A673 (cell line): ENCODE data around the gene ALOX12. TPM values are rescaled to one million over a fixed set of nuclear protein-coding genes. Genes with fewer than 3 reads are reported as not detected.

ENCODE experiments used
- BruUV-seq: library from RNA; stranded (reverse); fragments of 400-500 nt; replicated peaks from 2 replicates; lab custom pipeline; 2021; lab: Mats Ljungman, UMichigan
- CTCF ChIA-PET: fragments of 300-600 bp; sonication (Branson Sonifier 250); formaldehyde crosslinking; loops from one replicate; lab custom pipeline; 2022; ENCODE audit warnings: antibody characterized with exemption; lab: Charles Lee
- POLR2A ChIA-PET: fragments of 300-600 bp; sonication (Branson Sonifier 250); formaldehyde crosslinking; loops from one replicate; lab custom pipeline; 2022; ENCODE audit warnings: antibody characterized with exemption; ENCODE audit not compliant: low non-redundant PET; lab: Charles Lee
- DNase-seq: peaks from one replicate; pipeline ENCODE4 v3.0.0-alpha.2; 2015; ENCODE audit warnings: low spot score
- H3K27ac ChIP-seq: fragments of 200-600 bp; sonication (generic); 2 replicates; pipeline ENCODE4 v1.5.1; 2016; ENCODE audit warnings: mixed run types, low read depth, mild to moderate bottlenecking, mixed read lengths, antibody characterized with exemption, low read length; ENCODE audit not compliant: poor library complexity, severe bottlenecking
- H3K27me3 ChIP-seq: fragments of 200-600 bp; sonication (generic); replicated peaks from 2 replicates; pipeline ENCODE4 v1.6.1; 2017; ENCODE audit warnings: mixed run types, low read depth, mild to moderate bottlenecking, mixed read lengths, antibody characterized with exemption, low read length; ENCODE audit not compliant: insufficient read depth, poor library complexity
- H3K36me3 ChIP-seq: fragments of 200-600 bp; sonication (generic); 2 replicates; pipeline ENCODE4 v1.6.1; 2016; ENCODE audit warnings: mixed run types, mild to moderate bottlenecking, mixed read lengths, antibody characterized with exemption, low read length; ENCODE audit not compliant: insufficient read depth, poor library complexity, severe bottlenecking
- H3K4me1 ChIP-seq: fragments of 200-600 bp; sonication (generic); 2 replicates; pipeline ENCODE4 v1.6.1; 2017; ENCODE audit warnings: mixed run types, mild to moderate bottlenecking, mixed read lengths, antibody characterized with exemption, low read length; ENCODE audit not compliant: insufficient read depth, poor library complexity, severe bottlenecking
- H3K4me3 ChIP-seq: fragments of 200-600 bp; sonication (generic); 2 replicates; pipeline ENCODE4 v1.5.1; 2016; ENCODE audit warnings: low read depth, mixed run types, mild to moderate bottlenecking, mixed read lengths, low read length; ENCODE audit not compliant: poor library complexity, severe bottlenecking
- H3K9me3 ChIP-seq: fragments of 200-600 bp; sonication (generic); 2 replicates; pipeline ENCODE4 v1.6.1; 2016; ENCODE audit warnings: mixed run types, low read depth, mild to moderate bottlenecking, mixed read lengths, antibody characterized with exemption, low read length; ENCODE audit not compliant: poor library complexity, severe bottlenecking
- CTCF ChIP-seq: fragments of 300-800, 200-600 bp; sonication (generic); conservative IDR thresholded peaks from 2 replicates; pipeline ENCODE4 v1.5.1; 2017; ENCODE audit warnings: low read depth, mild to moderate bottlenecking, antibody characterized with exemption, low read length, moderate library complexity, mixed read lengths
- EZH2 ChIP-seq: fragments of 200-600 bp; sonication (generic); IDR thresholded peaks from 2 replicates; pipeline ENCODE4 v1.6.1; 2017; ENCODE audit warnings: borderline replicate concordance, low read depth, mild to moderate bottlenecking, mixed read lengths, antibody characterized with exemption, low read length; ENCODE audit not compliant: poor library complexity, severe bottlenecking
- intact Hi-C: fragments of 100-400 bp; cut with micrococcal nuclease; formaldehyde crosslinking; loops from one replicate; pipeline ENCODE4 v1.10.0; 2022; ENCODE audit not compliant: unreplicated experiment
- total RNA-seq: library from RNA; stranded (reverse); gene quantifications from 2 replicates; pipeline ENCODE4 v1.2.3, GENCODE V29; 2021

The ALOX12 gene
- total RNA-seq, 1 experiment from 2014 or later, result not detected

DNA sequence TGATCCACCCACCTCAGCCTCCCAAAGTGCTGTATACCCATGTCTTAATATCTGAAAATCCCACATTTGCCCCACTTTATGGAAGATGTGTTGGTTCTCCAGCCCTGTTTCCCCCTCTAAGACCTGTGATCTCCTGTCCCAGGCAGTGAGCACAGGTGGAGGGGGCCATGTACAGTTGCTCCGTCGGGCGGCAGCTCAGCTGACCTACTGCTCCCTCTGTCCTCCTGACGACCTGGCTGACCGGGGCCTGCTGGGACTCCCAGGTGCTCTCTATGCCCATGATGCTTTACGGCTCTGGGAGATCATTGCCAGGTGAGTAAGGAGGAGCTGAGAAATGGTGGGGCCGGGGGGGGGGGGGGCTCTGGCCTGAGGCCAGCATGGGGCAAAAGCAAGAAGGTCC, 9.9 kb downstream of the ALOX12 start:
- H3K36me3 ChIP-seq, result peaks cover 8% of the 10 kb centered on the region
- no peaks in the 10 kb centered on the region for H3K9me3 ChIP-seq
- no peak overlapping the region for H3K27ac ChIP-seq
- no peaks in the 10 kb centered on the region for H3K27me3 ChIP-seq
- ChIA-PET POLR2A (no interaction called here), CTCF (interaction anchor here (0.6 to 0.7 kb wide), 5 partner anchors 91 to 162 kb away, joined by 3 to 9 read pairs (median 3); no protein-coding TSS in a partner anchor)
- TF ChIP-seq EZH2 (no peak), CTCF (no peak)
- no peaks in the 10 kb centered on the region for H3K4me1 ChIP-seq
- H3K4me3 ChIP-seq, result no peak overlapping the region
- no TSS peak for BruUV-seq
- no peak for DNase-seq
- intact Hi-C loops, result loop anchor here (1.0 kb wide), 1 partner anchor 92 kb away; no protein-coding TSS in a partner anchor

- ChIA-PET POLR2A (no interaction called here), CTCF (no interaction called here)
- BruUV-seq, result no TSS peak
Observed at GRCh38 chr17:7007143-7007542, 11.3 kb downstream of the ALOX12 start.

GRCh38 chr17:7010523-7010922, 14.7 kb downstream of the ALOX12 start:
- Histone ChIP-seq H3K27ac (no peak overlapping the region), H3K27me3 (no peaks in the 10 kb centered on the region), H3K4me3 (no peak overlapping the region), H3K4me1 (peaks cover 22% of the 10 kb centered on the region), H3K36me3 (no peaks in the 10 kb centered on the region), H3K9me3 (no peaks in the 10 kb centered on the region)
- intact Hi-C loops, result no loop called here
- TF ChIP-seq EZH2, result no peak
- ChIA-PET CTCF (no interaction called here), POLR2A (no interaction called here)
- no TSS peak for BruUV-seq
- DNase-seq, result no peak

More at GRCh38 chr17:7007143-7007542, 11.3 kb downstream of the ALOX12 start:
- H3K4me3 ChIP-seq, result no peak overlapping the region
- intact Hi-C loops, result no loop called here
- H3K4me1 ChIP-seq, result peaks cover 9% of the 10 kb centered on the region
- H3K27ac ChIP-seq, result no peak overlapping the region
- H3K36me3 ChIP-seq, result peaks cover 4% of the 10 kb centered on the region
- DNase-seq, result no peak
- H3K27me3 ChIP-seq, result no peaks in the 10 kb centered on the region
- no peak for TF ChIP-seq EZH2
- no peak for TF ChIP-seq CTCF
- H3K9me3 ChIP-seq, result no peaks in the 10 kb centered on the region

DNA sequence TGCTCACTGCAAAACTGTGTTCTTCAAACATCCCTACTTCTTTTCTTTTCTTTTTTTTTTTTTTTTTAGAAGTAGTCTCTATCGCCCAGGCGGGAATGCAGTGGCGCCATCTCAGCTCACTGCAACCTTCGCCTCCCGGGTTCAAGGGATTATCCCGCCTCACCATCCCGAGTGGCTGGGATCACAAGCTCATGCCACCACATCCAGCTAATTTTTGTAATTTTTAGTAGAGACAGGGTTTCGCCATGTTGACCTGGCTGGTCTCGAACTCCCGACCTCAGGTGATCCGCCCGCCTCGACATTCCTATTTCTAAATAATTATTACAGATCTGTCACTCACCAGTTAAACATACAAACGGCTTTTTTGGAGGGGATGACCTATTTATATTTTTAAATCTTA, 15.6 kb downstream of the ALOX12 start:
- H3K27ac ChIP-seq, result no peak overlapping the region
- BruUV-seq, result no TSS peak
- H3K4me1 ChIP-seq, result peaks cover 29% of the 10 kb centered on the region

More for the DNA sequence above, 15.6 kb downstream of the ALOX12 start:
- Histone ChIP-seq H3K27me3 (no peaks in the 10 kb centered on the region), H3K9me3 (no peaks in the 10 kb centered on the region), H3K36me3 (no peaks in the 10 kb centered on the region), H3K4me3 (peak overlapping the region; percentile 72)
- ChIA-PET CTCF (no interaction called here), POLR2A (no interaction called here)
- no peak for TF ChIP-seq CTCF
- no peak for TF ChIP-seq EZH2
- DNase-seq, result no peak
- intact Hi-C loops, result no loop called here
